ENCODE results near the gene HSPA12B.

Gene HSPA12B

GRCh38 chr20:3732327-3733118 is at the start of gene HSPA12B:
Gene HSPA12B, plus strand, starts transcription at chr20:3732685. Its CDS starts 5,990 bp downstream, at chr20:3738675.
- DNase-seq = no peak

GRCh38 chr20:3685341-3685740 is 47.1 kb upstream of the HSPA12B start:
- DNase-seq = no peak

- no peak for DNase-seq
These were observed 46.1 kb upstream of the HSPA12B start for GRCh38 chr20:3686421-3686820.

- no peak for DNase-seq
These were observed 45.6 kb upstream of the HSPA12B start for GRCh38 chr20:3686867-3687321.

- DNase-seq = no peak
These were observed 44.8 kb upstream of the HSPA12B start for GRCh38 chr20:3687655-3688054.

GRCh38 chr20:3689978-3690377 is 42.5 kb upstream of the HSPA12B start:
- no peak for DNase-seq

- DNase-seq = no peak
These were observed 42.1 kb upstream of the HSPA12B start for GRCh38 chr20:3690413-3690812.

GRCh38 chr20:3691306-3691705 is 41.2 kb upstream of the HSPA12B start:
- no peak for DNase-seq

- DNase-seq = no peak
These were observed 40.6 kb upstream of the HSPA12B start for GRCh38 chr20:3691897-3692296.

GRCh38 chr20:3692706-3693294 is 39.7 kb upstream of the HSPA12B start:
- no peak for DNase-seq

- DNase-seq = no peak
These were observed 39.1 kb upstream of the HSPA12B start for GRCh38 chr20:3693376-3693775.

GRCh38 chr20:3694864-3695263 is 37.6 kb upstream of the HSPA12B start:
- DNase-seq = no peak

- no peak for DNase-seq
These were observed 36.3 kb upstream of the HSPA12B start for GRCh38 chr20:3696200-3696599.

GRCh38 chr20:3696745-3697587 is 35.5 kb upstream of the HSPA12B start:
- no peak for DNase-seq

- no peak for DNase-seq
These were observed 34.7 kb upstream of the HSPA12B start for GRCh38 chr20:3697588-3698305.

GRCh38 chr20:3698591-3699001 is 33.9 kb upstream of the HSPA12B start:
- no peak for DNase-seq

- DNase-seq = no peak
These were observed 33.4 kb upstream of the HSPA12B start for GRCh38 chr20:3699037-3699436.

- no peak for DNase-seq
These were observed 31.2 kb upstream of the HSPA12B start for GRCh38 chr20:3701061-3701998.

- no peak for DNase-seq
These were observed 29.7 kb upstream of the HSPA12B start for GRCh38 chr20:3702611-3703391.

- DNase-seq = no peak
These were observed 28.4 kb upstream of the HSPA12B start for GRCh38 chr20:3704087-3704486.

GRCh38 chr20:3705491-3705969 is 27.0 kb upstream of the HSPA12B start:
- no peak for DNase-seq

All from activated CD8-positive, alpha-beta memory T cell treated with anti-CD3 and anti-CD28 coated beads, Interleukin-2, amount 50 U/mL, for 4 hours (primary cell).